DOHH2 (cell line): ENCODE measurements around the gene CSNK1G3.

Experiments used
- H3F3A ChIP-seq: fragments of 200-600 bp; sonication (generic), shearing (Covaris generic); 2 replicates; pipeline ENCODE4 v1.6.0; 2016; ENCODE audit warnings: antibody characterized with exemption, mild to moderate bottlenecking; ENCODE audit not compliant: control insufficient read depth, insufficient read depth
- H3K27ac ChIP-seq: fragments of 200-600 bp; sonication (generic); 2 replicates; pipeline ENCODE4 v1.5.1; 2014; ENCODE audit warnings: low read depth, mild to moderate bottlenecking, low read length, moderate library complexity
- H3K27me3 ChIP-seq: fragments of 200-600 bp; sonication (generic); 2 replicates; pipeline ENCODE4 v1.6.1; 2014; ENCODE audit warnings: mild to moderate bottlenecking, low read length, mixed read lengths; ENCODE audit not compliant: control insufficient read depth
- H3K36me3 ChIP-seq: fragments of 200-600 bp; sonication (generic); 2 replicates; pipeline ENCODE4 v1.6.1; 2014; ENCODE audit warnings: mild to moderate bottlenecking, low read length, moderate library complexity, mixed read lengths; ENCODE audit not compliant: control insufficient read depth
- H3K4me1 ChIP-seq: fragments of 200-600 bp; sonication (generic); 2 replicates; pipeline ENCODE4 v1.6.1; 2014; ENCODE audit warnings: mild to moderate bottlenecking, low read length, mixed read lengths; ENCODE audit not compliant: control insufficient read depth
- H3K4me2 ChIP-seq: fragments of 200-600 bp; sonication (generic); 2 replicates; pipeline ENCODE4 v1.6.0; 2014; ENCODE audit warnings: mild to moderate bottlenecking, low read length, moderate library complexity
- H3K4me3 ChIP-seq: fragments of 200-600 bp; sonication (generic); 2 replicates; pipeline ENCODE4 v1.5.1; 2014; ENCODE audit warnings: mild to moderate bottlenecking, low read length, mixed read lengths
- H3K79me2 ChIP-seq: fragments of 200-600 bp; sonication (generic); 2 replicates; pipeline ENCODE4 v1.6.1; 2014; ENCODE audit warnings: mild to moderate bottlenecking, low read length, mixed read lengths; ENCODE audit not compliant: control insufficient read depth
- H3K9me2 ChIP-seq: fragments of 200-600 bp; sonication (generic); replicated peaks from 2 replicates; pipeline ENCODE4 v1.6.1; 2014; ENCODE audit warnings: mild to moderate bottlenecking, low read length, mixed read lengths; ENCODE audit not compliant: control insufficient read depth
- H3K9me3 ChIP-seq: fragments of 200-600 bp; sonication (generic); 2 replicates; pipeline ENCODE4 v1.6.1; 2014; ENCODE audit warnings: antibody characterized with exemption, low read length, mixed read lengths; ENCODE audit not compliant: control insufficient read depth, insufficient read depth
- H4K20me1 ChIP-seq: fragments of 200-600 bp; sonication (generic); 2 replicates; pipeline ENCODE4 v1.6.0; 2014; ENCODE audit warnings: low read depth, mild to moderate bottlenecking, antibody characterized with exemption, low read length, moderate library complexity; ENCODE audit not compliant: control insufficient read depth, insufficient read depth
- CTCF ChIP-seq: fragments of 200-600 bp; sonication (generic); IDR thresholded peaks from one replicate; pipeline ENCODE4 v1.5.1; 2014; ENCODE audit warnings: antibody characterized with exemption, mild to moderate bottlenecking, low read depth, low read length; ENCODE audit not compliant: poor library complexity, severe bottlenecking
- EZH2phosphoT487 ChIP-seq: fragments of 200-600 bp; sonication (generic); IDR thresholded peaks from 2 replicates; pipeline ENCODE4 v1.6.1; 2017; ENCODE audit warnings: borderline replicate concordance, mild to moderate bottlenecking, antibody characterized with exemption, low read length, moderate library complexity, mixed read lengths

Gene CSNK1G3

DNA sequence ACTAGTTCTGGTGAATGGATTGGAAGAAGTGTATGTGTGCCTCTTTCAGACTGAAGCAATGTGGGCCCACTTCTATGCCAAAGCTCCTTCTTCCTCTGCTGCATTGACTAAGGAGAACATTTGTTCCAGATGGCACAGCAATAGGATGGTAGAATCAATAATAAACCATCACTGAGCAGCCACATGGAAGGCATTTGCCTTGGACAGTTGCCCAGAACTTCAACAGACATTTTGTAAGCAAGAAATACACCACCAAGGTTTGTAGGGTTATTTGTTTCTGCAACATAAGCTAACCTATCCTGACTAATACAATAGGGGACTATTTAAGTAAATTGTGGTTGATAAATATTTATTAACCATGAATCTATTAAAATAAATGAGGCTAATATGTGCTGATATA lies 37.7 kb upstream of the CSNK1G3 start:
- Histone ChIP-seq H3K9me3 (0 out of 2 replicates have a peak, but pooled peaks cover 6% of the 10 kb centered on the region), H3K4me3 (no peak overlapping the region), H4K20me1 (no peaks in the 10 kb centered on the region), H3K4me1 (no peaks in the 10 kb centered on the region), H3K27me3 (no peaks in the 10 kb centered on the region), H3K79me2 (no peaks in the 10 kb centered on the region), H3K36me3 (no peaks in the 10 kb centered on the region), H3K27ac (no peak overlapping the region), H3K4me2 (no peak overlapping the region), H3F3A (no peaks in the 10 kb centered on the region), H3K9me2 (no peaks in the 10 kb centered on the region)
- TF ChIP-seq CTCF (no peak), EZH2phosphoT487 (no peak)

GRCh38 chr5:123476731-123477130 lies 35.2 kb upstream of the CSNK1G3 start:
- Histone ChIP-seq H3K79me2 (no peaks in the 10 kb centered on the region), H3F3A (no peaks in the 10 kb centered on the region), H4K20me1 (no peaks in the 10 kb centered on the region), H3K9me2 (no peaks in the 10 kb centered on the region), H3K9me3 (no peaks in the 10 kb centered on the region), H3K36me3 (no peaks in the 10 kb centered on the region), H3K4me3 (no peak overlapping the region), H3K27ac (no peak overlapping the region), H3K27me3 (no peaks in the 10 kb centered on the region), H3K4me2 (no peak overlapping the region), H3K4me1 (no peaks in the 10 kb centered on the region)
- TF ChIP-seq EZH2phosphoT487: no peak
- no peak for TF ChIP-seq CTCF

DNA sequence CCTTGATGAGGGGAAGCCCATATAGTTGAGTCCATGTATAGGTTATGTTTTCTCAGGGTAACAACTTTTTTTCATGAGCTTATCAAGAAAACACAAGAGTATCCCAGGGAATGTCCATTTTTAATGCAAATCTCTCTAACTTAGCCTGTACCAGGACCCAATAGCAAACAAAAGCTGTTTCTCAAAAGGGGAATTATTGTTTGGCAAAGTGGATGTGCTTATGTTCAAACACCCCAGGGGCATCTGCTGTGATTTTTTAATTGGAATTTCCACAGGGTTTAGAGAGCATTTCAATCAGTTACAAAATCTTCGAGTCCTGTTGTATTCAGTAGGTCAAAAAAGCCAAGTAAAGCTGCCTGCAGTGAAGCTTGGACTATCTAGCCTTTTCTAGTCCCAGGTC lies 33.4 kb upstream of the CSNK1G3 start:
- Histone ChIP-seq H3K4me2 (no peak overlapping the region), H4K20me1 (no peaks in the 10 kb centered on the region), H3K27ac (no peak overlapping the region), H3K4me1 (no peaks in the 10 kb centered on the region), H3K9me3 (no peaks in the 10 kb centered on the region), H3F3A (no peaks in the 10 kb centered on the region), H3K4me3 (no peak overlapping the region), H3K36me3 (no peaks in the 10 kb centered on the region), H3K27me3 (no peaks in the 10 kb centered on the region), H3K9me2 (no peaks in the 10 kb centered on the region), H3K79me2 (no peaks in the 10 kb centered on the region)
- no peak for TF ChIP-seq EZH2phosphoT487
- TF ChIP-seq CTCF: no peak

DNA sequence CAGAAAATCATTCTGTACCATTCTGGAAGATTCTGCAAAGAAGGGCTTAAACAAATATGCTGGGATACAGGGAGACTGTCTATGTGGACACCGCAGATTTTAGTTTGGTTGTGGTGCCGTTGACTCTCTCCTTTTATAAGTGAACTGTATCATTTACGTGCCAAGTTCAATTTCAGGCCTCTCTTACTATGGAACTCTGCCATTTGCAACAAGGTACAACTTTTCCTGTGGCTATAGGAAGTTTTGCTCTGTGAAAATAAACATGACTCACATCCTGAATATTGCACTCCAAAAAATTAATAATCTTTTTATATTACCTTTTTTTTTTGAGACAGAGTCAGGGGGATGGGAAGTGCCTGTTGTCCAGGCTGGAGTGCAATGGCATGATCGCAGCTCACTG lies 29.7 kb upstream of the CSNK1G3 start:
- Histone ChIP-seq H3K36me3 (no peaks in the 10 kb centered on the region), H3F3A (no peaks in the 10 kb centered on the region)
- no peak for TF ChIP-seq EZH2phosphoT487
- TF ChIP-seq CTCF: no peak

More for the DNA sequence above, 29.7 kb upstream of the CSNK1G3 start:
- H4K20me1 ChIP-seq: no peaks in the 10 kb centered on the region
- H3K9me2 ChIP-seq: no peaks in the 10 kb centered on the region
- H3K4me1 ChIP-seq: no peaks in the 10 kb centered on the region
- no peaks in the 10 kb centered on the region for H3K79me2 ChIP-seq
- no peak overlapping the region for H3K27ac ChIP-seq
- H3K4me2 ChIP-seq: no peak overlapping the region
- H3K9me3 ChIP-seq: no peaks in the 10 kb centered on the region
- no peaks in the 10 kb centered on the region for H3K27me3 ChIP-seq
- H3K4me3 ChIP-seq: no peak overlapping the region
